Measurements from ENCODE around the gene ENKUR. TPM values are rescaled to one million over a fixed set of nuclear protein-coding genes. Genes with fewer than 3 reads are reported as not detected.
A peak's percentile ranks its signal among the peaks of the same experiment; 100 is the strongest.
"Not testable (repeated sequence)": the region's sequence is repeated elsewhere in the genome, so short reads cannot be mapped to it uniquely, and the experiment has no call there.

The ENKUR gene
- total RNA-seq, 1 donor from 2014 or later: not detected

DNA sequence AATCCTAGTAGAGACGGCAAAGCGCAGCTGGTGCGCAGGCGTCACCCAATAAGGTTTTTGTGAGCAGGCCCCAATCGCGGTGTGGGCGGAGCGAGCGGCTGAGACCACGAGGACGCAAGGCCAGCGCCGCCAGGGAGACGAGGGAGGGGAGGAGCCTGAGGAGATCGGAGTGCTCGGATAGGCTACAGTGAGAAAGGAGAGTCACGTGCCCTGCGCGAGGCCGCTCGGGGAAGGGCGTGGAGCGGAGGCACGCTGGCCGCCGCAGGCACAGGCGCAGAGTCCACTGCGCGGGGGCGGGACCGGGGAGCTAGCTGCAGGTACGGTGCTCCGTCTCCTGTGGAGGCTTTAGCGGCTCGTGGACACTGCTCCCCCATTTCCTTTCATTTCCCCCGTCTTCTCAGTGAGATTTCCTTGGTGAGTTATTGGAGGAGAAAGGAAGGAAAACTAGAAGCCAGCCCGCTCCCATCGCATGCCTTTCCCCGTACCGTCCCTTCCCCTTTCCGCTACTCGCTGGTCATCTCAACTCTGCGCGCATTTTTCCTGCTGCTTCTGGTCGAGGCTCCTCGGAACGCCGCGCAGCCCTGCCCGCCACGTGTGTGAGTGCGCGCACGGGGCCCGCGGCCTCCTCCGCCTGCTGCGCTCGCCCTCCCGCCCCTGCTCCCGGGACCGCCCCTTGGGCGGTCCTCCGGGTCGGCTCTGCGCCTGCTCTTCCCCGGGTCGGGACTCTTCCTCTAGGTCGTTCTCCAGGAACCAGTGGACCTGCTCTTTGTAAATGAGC lies 607 bp upstream of the ENKUR start, which contains the start of gene THNSL1:
Gene THNSL1, plus strand, starts transcription at position 237 of the 778 bp plus-strand sequence. CDS start 6,612 bp downstream, outside the sequence.
- Mint-ChIP-seq H3K4me1 (peaks cover 16% of the 10 kb centered on the region), H3K36me3 (ENCODE audit: low read depth) (peaks cover 1% of the 10 kb centered on the region), H3K4me3 (peak within 1 kb of the TSS; percentile 88), H3K27me3 (peaks cover 12% of the 10 kb centered on the region), H3K9me3 (peaks cover 10% of the 10 kb centered on the region), H3K27ac (peak within 1 kb of the TSS; percentile 98)
- intact Hi-C loops (cut with micrococcal nuclease): loop anchor here (1.0 to 10.0 kb wide), 12 partner anchors 46 to 1922 kb away; partner anchors contain the start of genes MSRB2, OTUD1 and PRTFDC1
- DNase-seq: peak; percentile 99

GRCh38 chr10:25014579-25014978 lies 1.4 kb downstream of the ENKUR start:
- peaks cover 12% of the 10 kb centered on the region for H3K27me3 Mint-ChIP-seq
- no peak overlapping the region for H3K4me3 Mint-ChIP-seq
- H3K9me3 Mint-ChIP-seq: peaks cover 10% of the 10 kb centered on the region
- DNase-seq: no peak
- H3K27ac Mint-ChIP-seq: no peak overlapping the region
- H3K4me1 Mint-ChIP-seq: peaks cover 16% of the 10 kb centered on the region
- H3K36me3 Mint-ChIP-seq (ENCODE audit: low read depth): peaks cover 1% of the 10 kb centered on the region
- intact Hi-C loops (cut with micrococcal nuclease): loop anchor here (10.0 kb wide), 1 partner anchor 1920 kb away; the partner anchor contains the start of gene MSRB2

GRCh38 chr10:25011591-25011990 lies 4.4 kb downstream of the ENKUR start:
- H3K36me3 Mint-ChIP-seq (ENCODE audit: low read depth); DNase-seq; H3K4me1 Mint-ChIP-seq; H3K4me3 Mint-ChIP-seq; H3K9me3 Mint-ChIP-seq; H3K27ac Mint-ChIP-seq: not testable (repeated sequence)
- peaks cover 12% of the 10 kb centered on the region for H3K27me3 Mint-ChIP-seq
- intact Hi-C loops (cut with micrococcal nuclease): loop anchor here (10.0 kb wide), 1 partner anchor 1917 kb away; the partner anchor contains the start of gene MSRB2

DNA sequence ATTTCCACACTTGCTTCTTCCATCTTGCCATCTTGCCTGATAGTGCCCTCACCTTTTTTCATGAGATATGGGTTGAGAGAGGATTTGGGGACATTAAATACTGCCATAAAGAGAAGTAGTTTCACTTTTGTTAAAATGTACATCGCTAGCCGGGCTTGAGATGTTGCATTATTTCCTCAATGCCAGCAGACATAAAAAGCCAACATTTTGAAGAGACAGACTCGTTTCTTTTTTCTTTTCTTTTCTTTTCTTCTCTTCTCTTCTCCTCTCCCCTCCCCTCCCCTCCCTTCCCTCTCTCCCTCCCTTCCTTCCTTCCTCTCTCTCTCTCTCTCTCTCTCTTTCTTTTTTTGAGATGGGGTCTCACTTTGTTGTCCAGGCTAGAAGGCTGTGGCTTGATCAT lies 17.9 kb downstream of the ENKUR start:
- no peaks in the 10 kb centered on the region for H3K36me3 Mint-ChIP-seq (ENCODE audit: low read depth)
- H3K9me3 Mint-ChIP-seq: peaks cover 8% of the 10 kb centered on the region
- H3K27ac Mint-ChIP-seq: no peak overlapping the region
- no peak for DNase-seq
- no peaks in the 10 kb centered on the region for H3K4me1 Mint-ChIP-seq
- H3K4me3 Mint-ChIP-seq: no peak overlapping the region
- peaks cover 25% of the 10 kb centered on the region for H3K27me3 Mint-ChIP-seq
- intact Hi-C loops (cut with micrococcal nuclease): no loop called here

DNA sequence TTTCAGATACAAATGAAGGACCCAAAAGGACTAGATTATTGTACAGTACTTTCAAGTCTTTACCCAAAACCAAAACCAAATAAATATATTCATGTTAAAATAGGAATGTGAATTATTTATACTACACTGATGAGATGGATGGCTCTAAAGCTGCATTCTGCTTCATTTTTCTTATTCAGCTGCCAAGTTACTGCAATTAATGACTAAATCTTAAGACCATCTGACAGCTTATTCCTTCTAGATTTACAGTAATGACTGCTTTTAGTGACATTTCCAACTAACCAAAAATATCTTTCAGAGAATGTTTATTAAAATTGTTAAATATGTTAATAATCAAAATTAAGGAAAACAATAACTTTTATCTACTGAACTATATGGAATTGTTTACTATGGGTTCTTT lies 20.9 kb downstream of the ENKUR start:
- no peak for DNase-seq
- Mint-ChIP-seq H3K4me3 (no peak overlapping the region), H3K27ac (no peak overlapping the region), H3K27me3 (peaks cover 16% of the 10 kb centered on the region), H3K9me3 (peaks cover 4% of the 10 kb centered on the region), H3K4me1 (no peaks in the 10 kb centered on the region), H3K36me3 (ENCODE audit: low read depth) (no peaks in the 10 kb centered on the region)
- intact Hi-C loops (cut with micrococcal nuclease): no loop called here

GRCh38 chr10:24993237-24993958 lies 22.6 kb downstream of the ENKUR start:
- H3K27ac Mint-ChIP-seq: no peak overlapping the region
- peaks cover 14% of the 10 kb centered on the region for H3K27me3 Mint-ChIP-seq
- no peak overlapping the region for H3K4me3 Mint-ChIP-seq
- DNase-seq: no peak
- no peaks in the 10 kb centered on the region for H3K36me3 Mint-ChIP-seq (ENCODE audit: low read depth)
- no peaks in the 10 kb centered on the region for H3K4me1 Mint-ChIP-seq
- H3K9me3 Mint-ChIP-seq: no peaks in the 10 kb centered on the region
- intact Hi-C loops (cut with micrococcal nuclease): no loop called here

DNA sequence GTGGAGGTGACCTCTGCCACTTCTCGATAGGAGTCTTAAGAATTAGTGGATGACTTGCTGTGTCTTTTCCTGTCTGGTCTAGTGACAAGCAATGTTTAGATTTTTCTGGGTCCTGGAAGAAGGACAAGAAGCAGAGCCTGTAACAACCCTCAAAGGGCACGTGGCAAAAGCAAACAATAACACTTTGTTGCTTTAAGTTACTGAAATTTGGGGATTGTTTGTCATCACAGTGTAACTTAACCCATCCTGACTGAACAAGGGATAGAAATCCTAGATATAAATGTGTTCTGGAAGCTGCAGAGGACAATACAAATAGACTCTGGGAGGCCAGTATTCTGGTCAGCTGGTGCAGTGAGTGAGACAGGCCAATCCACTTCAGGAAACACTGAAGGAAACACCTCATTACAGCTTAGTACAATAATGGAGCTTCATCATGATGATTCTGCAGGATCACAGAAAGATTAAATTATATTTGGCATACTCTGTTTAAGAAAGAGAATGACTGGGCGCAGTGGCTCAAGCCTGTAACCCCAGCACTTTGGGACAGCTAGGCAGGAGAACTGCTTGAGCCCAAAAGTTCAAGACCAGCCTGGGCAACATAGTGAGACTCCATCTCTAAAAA lies 23.3 kb downstream of the ENKUR start:
- H3K4me3 Mint-ChIP-seq: no peak overlapping the region
- H3K36me3 Mint-ChIP-seq (ENCODE audit: low read depth): no peaks in the 10 kb centered on the region
- H3K27ac Mint-ChIP-seq: no peak overlapping the region
- H3K27me3 Mint-ChIP-seq: peaks cover 12% of the 10 kb centered on the region
- DNase-seq: no peak
- intact Hi-C loops (cut with micrococcal nuclease): no loop called here
- H3K9me3 Mint-ChIP-seq: no peaks in the 10 kb centered on the region
- no peaks in the 10 kb centered on the region for H3K4me1 Mint-ChIP-seq

GRCh38 chr10:24991298-24991697 lies 24.7 kb downstream of the ENKUR start:
- peaks cover 10% of the 10 kb centered on the region for H3K27me3 Mint-ChIP-seq
- no peaks in the 10 kb centered on the region for H3K36me3 Mint-ChIP-seq (ENCODE audit: low read depth)
- DNase-seq: no peak
- intact Hi-C loops (cut with micrococcal nuclease): no loop called here
- no peak overlapping the region for H3K27ac Mint-ChIP-seq
- no peak overlapping the region for H3K4me3 Mint-ChIP-seq
- H3K9me3 Mint-ChIP-seq: no peaks in the 10 kb centered on the region
- H3K4me1 Mint-ChIP-seq: no peaks in the 10 kb centered on the region

DNA sequence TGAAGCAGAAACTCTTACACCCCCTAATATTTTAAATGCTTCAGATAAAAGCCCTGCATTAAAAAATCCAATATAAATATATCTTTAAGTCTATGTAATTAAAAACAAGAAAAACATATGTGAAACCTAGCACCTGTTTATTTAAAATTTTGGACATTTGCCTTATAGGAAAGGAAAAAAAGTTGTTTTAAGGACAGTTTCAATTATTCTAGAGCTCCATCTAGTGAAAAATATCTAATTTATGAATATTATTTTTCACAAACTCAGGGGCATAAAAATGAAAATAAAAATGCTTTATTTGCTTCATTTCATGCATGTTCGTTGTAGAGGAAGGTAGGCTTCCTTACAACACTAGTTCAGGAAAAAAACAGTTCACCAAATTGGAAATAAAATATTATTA lies 26.1 kb downstream of the ENKUR start:
- intact Hi-C loops (cut with micrococcal nuclease): no loop called here
- H3K4me1 Mint-ChIP-seq: peaks cover 3% of the 10 kb centered on the region
- no peak overlapping the region for H3K4me3 Mint-ChIP-seq
- no peaks in the 10 kb centered on the region for H3K36me3 Mint-ChIP-seq (ENCODE audit: low read depth)
- no peak overlapping the region for H3K27ac Mint-ChIP-seq
- DNase-seq: no peak
- H3K27me3 Mint-ChIP-seq: peaks cover 10% of the 10 kb centered on the region
- H3K9me3 Mint-ChIP-seq: no peaks in the 10 kb centered on the region

DNA sequence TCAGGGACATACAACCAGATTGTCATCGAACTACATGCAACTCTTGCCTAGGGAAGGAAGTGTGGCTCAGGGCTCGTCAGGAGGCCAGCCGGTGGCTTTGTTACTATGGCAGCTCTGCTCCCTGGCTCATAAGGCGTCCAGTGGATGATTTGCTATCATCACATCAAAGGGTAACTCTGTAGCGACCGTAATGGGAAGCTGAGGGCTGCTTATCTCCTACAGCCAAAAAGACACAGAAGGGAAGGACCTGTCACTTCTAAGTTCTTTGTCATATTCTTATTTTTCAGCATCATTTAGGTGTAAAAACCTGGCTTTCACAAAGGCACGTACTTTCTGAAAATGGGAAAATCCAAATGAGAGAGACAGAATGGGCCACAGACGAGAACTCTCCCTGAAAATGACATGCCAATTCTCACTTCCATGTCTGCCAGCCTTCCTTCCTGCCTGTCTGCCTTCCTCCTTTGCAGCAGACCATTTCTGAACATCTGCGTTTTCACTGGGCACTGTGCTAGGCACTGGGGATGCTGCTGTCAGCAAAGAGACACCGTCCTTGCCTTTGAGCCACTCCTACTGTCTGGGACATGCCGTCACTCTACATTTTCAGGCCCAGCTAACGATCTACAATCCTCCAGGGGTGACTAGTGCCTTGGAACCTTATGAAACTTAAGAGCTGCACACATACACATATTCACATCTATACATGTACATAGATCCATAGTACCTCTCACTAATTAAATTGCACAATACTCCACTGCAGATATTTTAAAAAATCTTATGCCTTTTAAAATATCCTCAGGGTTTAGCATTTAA lies 26.9 kb downstream of the ENKUR start:
- Mint-ChIP-seq H3K27me3 (peaks cover 9% of the 10 kb centered on the region), H3K4me1 (peaks cover 3% of the 10 kb centered on the region), H3K27ac (no peak overlapping the region), H3K9me3 (no peaks in the 10 kb centered on the region), H3K36me3 (ENCODE audit: low read depth) (no peaks in the 10 kb centered on the region), H3K4me3 (no peak overlapping the region)
- intact Hi-C loops (cut with micrococcal nuclease): no loop called here
- no peak for DNase-seq

GRCh38 chr10:24984906-24985305 lies 31.1 kb downstream of the ENKUR start:
- Mint-ChIP-seq H3K27me3 (peaks cover 4% of the 10 kb centered on the region), H3K27ac (no peak overlapping the region), H3K4me1 (peaks cover 11% of the 10 kb centered on the region), H3K9me3 (peaks cover 14% of the 10 kb centered on the region), H3K36me3 (ENCODE audit: low read depth) (no peaks in the 10 kb centered on the region), H3K4me3 (no peak overlapping the region)
- intact Hi-C loops (cut with micrococcal nuclease): no loop called here
- DNase-seq: no peak

- H3K9me3 Mint-ChIP-seq: peaks cover 15% of the 10 kb centered on the region
- no peak for DNase-seq
- peaks cover 5% of the 10 kb centered on the region for H3K27me3 Mint-ChIP-seq
- H3K36me3 Mint-ChIP-seq (ENCODE audit: low read depth): no peaks in the 10 kb centered on the region
- intact Hi-C loops (cut with micrococcal nuclease): no loop called here
- H3K4me1 Mint-ChIP-seq: peaks cover 11% of the 10 kb centered on the region
- H3K4me3 Mint-ChIP-seq: no peak overlapping the region
- H3K27ac Mint-ChIP-seq: no peak overlapping the region
Measured at GRCh38 chr10:24983946-24984345, 32.0 kb downstream of the ENKUR start.

DNA sequence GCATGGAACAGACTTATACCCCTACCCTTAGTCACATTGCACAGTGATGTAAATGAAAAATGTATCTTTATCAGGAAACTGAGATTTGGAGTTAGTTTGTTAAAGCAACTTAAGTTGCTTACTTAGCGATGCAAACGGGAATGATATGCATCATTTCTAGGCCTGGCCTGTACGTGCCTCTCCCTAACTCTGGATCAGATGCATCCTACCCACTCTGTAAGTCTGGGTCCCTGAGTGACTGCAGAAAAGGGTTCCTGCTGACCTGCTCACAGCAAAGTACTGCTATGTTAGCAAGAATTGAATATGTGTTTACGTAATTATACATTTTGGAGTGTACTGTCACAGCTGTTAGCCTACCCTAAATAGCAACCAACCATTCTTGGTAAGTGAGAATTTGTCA lies 32.8 kb downstream of the ENKUR start:
- Mint-ChIP-seq H3K4me1 (peaks cover 11% of the 10 kb centered on the region), H3K27me3 (peaks cover 9% of the 10 kb centered on the region), H3K9me3 (peaks cover 15% of the 10 kb centered on the region), H3K4me3 (no peak overlapping the region), H3K36me3 (ENCODE audit: low read depth) (no peaks in the 10 kb centered on the region), H3K27ac (no peak overlapping the region)
- intact Hi-C loops (cut with micrococcal nuclease): no loop called here
- no peak for DNase-seq
